Choroid plexus epithelial cell (primary cell): ENCODE results near the gene RAPGEF4.

ENCODE experiments used
- DNase-seq: peaks from one replicate; pipeline ENCODE4 v3.0.0-alpha.2; 2010; ENCODE audit warnings: low read depth
- H3K4me3 ChIP-seq: 2 replicates; pipeline ENCODE4 v1.5.1; 2011; ENCODE audit warnings: low read depth, mild to moderate bottlenecking, control low read depth, low read length, moderate library complexity
- CTCF ChIP-seq: conservative IDR thresholded peaks from 2 replicates; pipeline ENCODE4 v1.5.1; 2011; ENCODE audit warnings: low read depth, mild to moderate bottlenecking, control low read depth, inconsistent platforms, low read length, moderate library complexity

RAPGEF4 gene

GRCh38 chr2:173019755-173020154 is 284.1 kb downstream of the RAPGEF4 start:
- TF ChIP-seq CTCF = no peak
- H3K4me3 ChIP-seq = no peak overlapping the region
- no peak for DNase-seq

- peak; percentile 71 for TF ChIP-seq CTCF
- peak; percentile 62 for DNase-seq
- no peak overlapping the region for H3K4me3 ChIP-seq
Measured at GRCh38 chr2:173021939-173022371, 286.3 kb downstream of the RAPGEF4 start.

GRCh38 chr2:173023718-173024117 is 288.1 kb downstream of the RAPGEF4 start:
- DNase-seq = no peak
- no peak for TF ChIP-seq CTCF
- no peak overlapping the region for H3K4me3 ChIP-seq

GRCh38 chr2:173026479-173026878 is 290.8 kb downstream of the RAPGEF4 start:
- DNase-seq = no peak
- no peak overlapping the region for H3K4me3 ChIP-seq
- TF ChIP-seq CTCF = no peak

- peak; percentile 94 for TF ChIP-seq CTCF
- no peak overlapping the region for H3K4me3 ChIP-seq
- peak; percentile 97 for DNase-seq
Measured at GRCh38 chr2:173027181-173028128, 291.8 kb downstream of the RAPGEF4 start.

- no peak for DNase-seq
- no peak overlapping the region for H3K4me3 ChIP-seq
- TF ChIP-seq CTCF = no peak
Measured at GRCh38 chr2:173028141-173028540, 292.5 kb downstream of the RAPGEF4 start.

GRCh38 chr2:173028671-173029070 is 293.0 kb downstream of the RAPGEF4 start:
- DNase-seq = peak; percentile 44
- no peak overlapping the region for H3K4me3 ChIP-seq
- no peak for TF ChIP-seq CTCF
